ENCODE measurements around the gene HDAC3.

Gene HDAC3

GRCh38 chr5:141605523-141606277, 30.9 kb downstream of the HDAC3 start:
- H3K4me3 ChIP-seq (ENCODE audit: low read depth, low read length) = no peak overlapping the region

DNA sequence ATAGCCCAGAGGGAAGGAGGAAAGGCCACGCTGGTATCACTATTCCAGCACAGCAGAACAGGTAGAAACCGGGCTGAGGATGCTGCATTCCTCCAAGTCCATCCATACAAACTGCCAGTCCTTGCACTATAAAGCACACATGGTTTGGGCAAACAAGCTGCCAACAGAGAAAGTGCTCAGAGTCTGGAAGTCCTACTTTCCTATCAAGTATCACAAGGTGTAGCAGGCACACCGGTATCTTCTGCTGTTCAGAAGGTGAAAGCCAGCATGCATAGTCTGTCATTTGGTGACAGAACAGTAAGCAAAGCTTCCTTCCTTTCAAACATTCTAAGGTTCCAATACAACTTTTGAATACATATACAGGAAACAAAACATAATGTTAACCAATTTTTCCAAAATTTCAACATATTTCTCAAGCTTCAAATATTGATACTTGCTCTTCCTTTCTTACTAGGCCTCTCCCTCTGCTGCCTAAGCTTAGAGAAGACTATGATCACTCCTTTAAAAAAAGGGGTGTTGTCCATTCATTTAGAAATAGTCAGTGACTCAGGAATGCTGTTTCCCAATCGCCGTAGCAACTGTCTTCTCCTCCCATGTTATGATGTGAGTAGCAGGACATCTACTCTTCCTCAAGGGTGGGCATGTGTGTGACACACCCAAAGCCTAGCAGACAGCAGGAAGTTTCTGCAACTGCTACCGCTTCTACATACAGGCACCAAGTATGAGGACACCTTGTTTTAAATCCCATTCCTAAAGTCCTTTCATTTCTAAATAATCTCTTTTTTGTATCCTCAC, 32.5 kb downstream of the HDAC3 start:
- H3K4me3 ChIP-seq (ENCODE audit: low read depth, low read length) = no peak overlapping the region

- H3K4me3 ChIP-seq (ENCODE audit: low read depth, low read length) = no peak overlapping the region
These were observed 34.0 kb downstream of the HDAC3 start for GRCh38 chr5:141602606-141603005.

DNA sequence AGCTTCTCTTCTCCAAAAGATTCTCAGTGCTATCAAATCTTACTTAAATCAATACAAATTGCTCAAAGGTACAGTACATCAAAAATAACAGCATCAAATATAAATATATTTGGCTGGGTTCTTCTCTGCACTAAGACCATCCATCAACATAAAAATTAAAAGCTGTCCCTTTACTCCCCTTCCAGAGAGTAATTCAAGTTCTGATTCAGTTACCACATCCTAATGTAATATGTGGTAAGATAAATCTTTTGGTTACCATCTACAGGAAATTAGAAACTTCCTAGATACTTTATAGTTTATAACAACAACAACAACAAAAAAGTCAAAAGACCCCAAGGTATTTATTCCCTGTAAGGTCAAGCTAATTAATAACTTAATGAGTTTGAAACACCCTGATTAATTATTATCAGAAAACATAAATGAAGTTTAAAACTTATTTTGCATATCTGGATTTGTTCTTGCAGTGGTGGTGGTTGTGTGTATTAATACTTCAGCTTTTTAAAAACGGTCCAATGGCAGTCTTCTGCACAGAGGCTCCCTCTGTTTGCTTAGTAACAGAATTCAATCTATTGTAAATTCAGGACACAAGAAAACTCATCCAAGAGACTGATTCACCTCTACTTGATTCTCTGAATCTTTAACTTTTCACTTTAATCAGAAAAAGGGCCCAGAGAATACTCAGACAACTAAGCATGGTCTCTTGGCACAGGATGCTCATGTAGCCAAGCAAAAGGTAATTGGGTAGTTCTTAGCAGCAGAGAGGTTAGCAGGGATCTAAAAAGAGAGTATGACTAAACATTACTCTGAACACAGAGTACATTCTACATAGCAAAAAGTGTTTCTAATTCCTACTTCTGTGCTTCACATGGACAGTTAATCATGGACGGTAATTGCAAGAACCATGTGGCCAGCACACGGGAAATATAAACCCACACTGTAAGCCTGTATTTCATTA, 38.0 kb downstream of the HDAC3 start:
- no peak overlapping the region for H3K4me3 ChIP-seq (ENCODE audit: low read depth, low read length)

DNA sequence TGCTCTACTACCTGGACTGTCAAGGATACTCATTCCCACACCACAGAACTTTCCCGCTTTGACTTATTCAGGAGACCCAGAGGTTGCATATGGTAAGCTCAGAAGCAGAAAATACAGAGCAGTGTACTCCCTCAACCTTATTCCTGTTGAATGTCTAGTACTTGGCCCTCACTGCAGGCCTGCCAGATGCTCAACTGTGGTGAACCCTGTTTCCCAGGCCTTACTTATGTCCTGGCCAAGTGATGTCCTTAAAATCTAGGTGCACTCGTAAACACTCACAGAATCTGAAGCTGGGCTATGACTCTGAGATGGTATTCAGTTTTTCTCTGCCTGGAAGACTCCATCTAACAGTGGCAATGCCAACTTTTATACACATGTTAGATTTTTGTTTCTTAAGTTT, 38.8 kb downstream of the HDAC3 start:
- H3K4me3 ChIP-seq (ENCODE audit: low read depth, low read length) = no peak overlapping the region

GRCh38 chr5:141597394-141597793, 39.3 kb downstream of the HDAC3 start:
- H3K4me3 ChIP-seq (ENCODE audit: low read depth, low read length) = no peak overlapping the region

GRCh38 chr5:141596867-141597266, 39.8 kb downstream of the HDAC3 start:
- H3K4me3 ChIP-seq (ENCODE audit: low read depth, low read length) = no peak overlapping the region

DNA sequence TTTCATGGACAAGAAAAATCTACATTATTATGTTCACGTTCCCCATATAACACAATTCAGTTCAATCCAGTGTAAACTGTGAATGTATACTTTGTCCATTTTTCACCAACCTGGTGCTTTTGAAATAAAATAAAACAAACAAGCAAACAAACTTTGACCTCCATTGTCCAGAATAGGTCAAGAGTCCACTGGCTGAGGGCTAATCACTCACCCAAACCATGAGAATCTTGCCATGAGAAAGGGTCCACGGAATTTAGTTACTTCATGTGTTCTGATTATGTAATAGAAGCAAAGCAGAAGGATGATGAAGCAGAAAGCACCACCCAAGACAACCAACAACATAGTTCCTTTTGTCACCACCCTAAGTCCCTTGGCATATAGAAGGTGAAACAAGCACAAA, 46.5 kb downstream of the HDAC3 start:
- no peak overlapping the region for H3K4me3 ChIP-seq (ENCODE audit: low read depth, low read length)

DNA sequence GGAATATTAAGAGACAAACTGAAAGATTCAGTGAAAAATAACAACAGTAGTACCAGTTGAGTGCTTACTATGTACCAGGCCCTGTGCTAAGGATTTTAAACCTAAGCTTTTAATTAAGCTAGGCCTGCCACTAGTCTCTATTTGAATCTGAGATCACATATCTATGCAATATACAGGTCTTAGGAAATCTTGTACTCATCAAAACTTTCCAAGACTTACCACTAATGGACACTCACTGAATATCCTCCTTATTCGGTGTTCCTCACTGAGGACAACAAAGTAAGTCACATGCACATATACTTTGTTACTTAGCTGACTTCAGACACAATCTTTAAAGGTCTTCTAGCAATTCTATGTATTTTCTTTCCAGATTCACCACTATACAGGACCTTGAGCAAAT, 50.4 kb downstream of the HDAC3 start:
- no peak overlapping the region for H3K4me3 ChIP-seq (ENCODE audit: low read depth, low read length)

DNA sequence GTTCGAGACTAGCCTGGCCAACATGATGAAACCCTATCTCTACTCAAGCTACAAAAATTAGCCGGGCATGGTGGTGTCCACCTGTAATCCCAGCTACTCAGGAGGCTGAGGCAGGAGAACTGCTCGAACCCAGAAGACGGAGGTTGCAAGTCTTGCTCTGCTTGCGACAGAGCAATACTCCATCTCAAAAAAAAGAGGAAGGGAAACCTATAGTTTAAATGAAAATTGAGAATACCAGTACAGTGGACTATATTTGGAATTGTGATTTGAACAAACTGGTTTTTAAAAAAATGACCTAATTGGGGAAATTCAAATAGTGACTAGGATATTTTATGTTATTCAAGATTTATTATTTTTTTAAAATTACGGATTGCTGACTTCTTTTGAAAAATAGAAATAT, 51.1 kb downstream of the HDAC3 start:
- H3K4me3 ChIP-seq (ENCODE audit: low read depth, low read length) = no peak overlapping the region

GRCh38 chr5:141574122-141574510, 62.5 kb downstream of the HDAC3 start:
- no peak overlapping the region for H3K4me3 ChIP-seq (ENCODE audit: low read depth, low read length)

- no peak overlapping the region for H3K4me3 ChIP-seq (ENCODE audit: low read depth, low read length)
These were observed 63.0 kb downstream of the HDAC3 start for GRCh38 chr5:141573489-141574121.
